Measurements from ENCODE around the gene CHP2. TPM values are rescaled to one million over a fixed set of nuclear protein-coding genes. Genes with fewer than 3 reads are reported as not detected.

Gene CHP2
- 0.26 and 0.38 TPM in 2 replicates for total RNA-seq

DNA sequence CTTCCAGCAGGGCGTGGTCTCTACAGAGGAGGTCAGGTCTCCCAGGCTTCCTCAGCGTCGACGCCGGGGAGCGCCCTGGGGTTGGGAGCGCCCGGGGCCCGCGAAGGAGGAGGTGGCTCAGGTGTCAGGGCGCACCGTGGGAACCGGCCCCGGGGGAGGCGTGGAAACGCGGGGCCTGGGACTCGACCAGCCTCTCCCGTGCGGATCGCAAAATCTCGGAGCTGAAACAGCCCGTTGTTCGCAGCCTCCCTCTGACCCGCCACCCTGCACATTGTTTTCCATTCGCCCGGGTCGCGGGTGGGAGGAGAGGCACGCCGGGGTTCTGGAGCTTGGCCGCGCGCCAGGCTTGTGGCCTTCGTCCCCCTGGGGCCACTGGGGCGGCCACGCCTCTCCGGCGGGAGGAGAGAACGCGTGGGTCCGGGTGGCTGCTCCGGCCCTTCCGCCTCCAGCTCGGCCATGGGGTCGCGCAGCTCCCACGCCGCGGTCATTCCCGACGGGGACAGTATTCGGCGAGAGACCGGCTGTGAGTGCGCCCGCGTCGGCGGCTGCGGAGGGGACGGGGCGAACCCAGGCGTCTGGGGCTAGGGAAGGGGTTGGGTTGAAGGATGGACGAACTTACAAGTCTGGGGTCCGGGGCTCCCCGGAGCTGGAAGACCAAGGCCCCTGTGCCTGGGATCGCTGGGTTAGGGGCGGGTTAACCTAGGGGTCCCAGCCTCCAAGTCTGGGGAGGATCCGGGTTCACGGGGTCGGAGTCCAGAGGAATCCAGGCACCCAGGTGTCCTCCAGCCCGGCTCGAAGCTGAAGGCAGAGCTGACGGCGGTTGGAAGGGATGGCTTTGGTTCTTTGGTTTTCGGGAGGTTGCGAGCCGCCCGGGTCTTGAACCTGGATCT, at the start of gene CHP2:
TSS of gene CHP2 (plus strand) at position 433 of the 890 bp plus-strand sequence. CDS start at position 457, 24 bp downstream.
- DNase-seq (ENCODE audit: low read depth) (no peak), FAIRE-seq (no peak)
- TF ChIP-seq, protein P1, sequence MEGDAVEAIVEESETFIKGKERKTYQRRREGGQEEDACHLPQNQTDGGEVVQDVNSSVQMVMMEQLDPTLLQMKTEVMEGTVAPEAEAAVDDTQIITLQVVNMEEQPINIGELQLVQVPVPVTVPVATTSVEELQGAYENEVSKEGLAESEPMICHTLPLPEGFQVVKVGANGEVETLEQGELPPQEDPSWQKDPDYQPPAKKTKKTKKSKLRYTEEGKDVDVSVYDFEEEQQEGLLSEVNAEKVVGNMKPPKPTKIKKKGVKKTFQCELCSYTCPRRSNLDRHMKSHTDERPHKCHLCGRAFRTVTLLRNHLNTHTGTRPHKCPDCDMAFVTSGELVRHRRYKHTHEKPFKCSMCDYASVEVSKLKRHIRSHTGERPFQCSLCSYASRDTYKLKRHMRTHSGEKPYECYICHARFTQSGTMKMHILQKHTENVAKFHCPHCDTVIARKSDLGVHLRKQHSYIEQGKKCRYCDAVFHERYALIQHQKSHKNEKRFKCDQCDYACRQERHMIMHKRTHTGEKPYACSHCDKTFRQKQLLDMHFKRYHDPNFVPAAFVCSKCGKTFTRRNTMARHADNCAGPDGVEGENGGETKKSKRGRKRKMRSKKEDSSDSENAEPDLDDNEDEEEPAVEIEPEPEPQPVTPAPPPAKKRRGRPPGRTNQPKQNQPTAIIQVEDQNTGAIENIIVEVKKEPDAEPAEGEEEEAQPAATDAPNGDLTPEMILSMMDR (IDR thresholded peaks at IDR 0.05; ENCODE audit: insufficient read depth, low read length, severe bottlenecking): no peak
- Histone ChIP-seq H3K36me3 (ENCODE audit: control insufficient read depth, insufficient read depth, low read length) (no peaks in the 10 kb centered on the region), H3K27me3 (ENCODE audit: control insufficient read depth, insufficient read depth, low read length) (peaks cover 14% of the 10 kb centered on the region), H3K4me3 (ENCODE audit: low read depth, low read length) (peak within 1 kb of the TSS; percentile 20)

DNA sequence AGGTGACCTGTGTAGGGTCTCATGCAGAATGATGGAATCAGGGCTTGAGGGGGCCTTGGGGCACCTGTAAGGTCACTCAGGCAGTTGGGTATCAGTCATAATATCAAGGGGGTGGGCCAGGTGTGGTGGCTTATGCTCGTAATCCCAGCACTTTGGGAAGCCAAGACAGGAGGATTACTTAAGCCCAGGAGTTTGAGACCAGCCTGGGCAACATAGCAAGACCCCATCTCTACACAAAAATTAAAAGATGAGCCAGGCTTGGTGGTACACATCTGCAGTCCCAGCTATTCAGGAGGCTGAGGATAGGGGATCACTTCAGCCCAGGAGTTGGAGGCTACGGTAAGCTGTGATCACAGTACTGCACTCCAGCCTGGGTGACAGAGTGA, 49.3 kb upstream of the CHP2 start:
- Histone ChIP-seq H3K27me3 (ENCODE audit: control insufficient read depth, insufficient read depth, low read length) (no peaks in the 10 kb centered on the region), H3K4me3 (ENCODE audit: low read depth, low read length) (no peak overlapping the region), H3K36me3 (ENCODE audit: control insufficient read depth, insufficient read depth, low read length) (no peaks in the 10 kb centered on the region)
- TF ChIP-seq, protein P1 (IDR thresholded peaks at IDR 0.05; ENCODE audit: insufficient read depth, low read length, severe bottlenecking): no peak
- DNase-seq (ENCODE audit: low read depth): no peak
- FAIRE-seq: no peak

DNA sequence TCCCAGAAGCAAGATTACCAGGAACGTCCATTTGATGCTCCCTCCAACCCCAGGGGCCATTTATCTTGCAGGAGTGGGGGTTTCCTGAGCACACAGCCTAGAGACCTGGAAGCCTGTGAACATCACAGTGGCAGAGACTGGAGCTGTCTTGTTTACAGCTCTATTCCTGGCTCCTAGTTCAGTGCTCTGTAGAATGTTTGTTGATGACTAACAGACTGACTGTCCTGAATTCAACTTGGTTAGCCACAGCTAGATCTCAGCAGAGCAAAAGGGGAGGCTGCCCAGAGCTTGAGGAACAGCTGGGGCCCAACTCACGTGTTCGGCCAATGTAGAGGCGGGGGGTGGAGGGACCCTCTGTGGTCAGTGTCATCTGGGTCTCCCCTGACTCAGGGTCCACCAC, 48.4 kb upstream of the CHP2 start:
- Histone ChIP-seq H3K4me3 (ENCODE audit: low read depth, low read length) (no peak overlapping the region), H3K27me3 (ENCODE audit: control insufficient read depth, insufficient read depth, low read length) (no peaks in the 10 kb centered on the region), H3K36me3 (ENCODE audit: control insufficient read depth, insufficient read depth, low read length) (no peaks in the 10 kb centered on the region)
- TF ChIP-seq, protein P1 (IDR thresholded peaks at IDR 0.05; ENCODE audit: insufficient read depth, low read length, severe bottlenecking): no peak
- no peak for DNase-seq (ENCODE audit: low read depth)
- no peak for FAIRE-seq

DNA sequence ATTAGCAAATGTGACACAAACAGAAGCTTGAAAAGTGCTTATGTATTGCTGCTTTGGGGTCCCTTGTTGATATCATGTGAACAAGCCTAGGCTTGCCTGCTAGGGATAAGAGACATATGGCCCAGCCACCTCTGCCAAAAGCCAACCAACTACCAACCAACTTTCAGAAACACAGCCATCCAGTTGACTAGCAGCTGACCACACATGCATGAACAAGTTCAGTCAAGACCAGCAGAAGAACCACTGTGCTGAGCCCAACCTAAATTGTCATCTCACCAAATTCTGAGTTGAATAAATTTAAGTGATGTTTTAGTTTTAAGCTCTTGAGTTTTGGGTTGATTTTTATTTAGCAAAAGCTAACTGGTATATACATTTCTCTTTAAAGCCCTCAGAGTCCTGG, 45.3 kb upstream of the CHP2 start:
- Histone ChIP-seq H3K27me3 (ENCODE audit: control insufficient read depth, insufficient read depth, low read length) (no peaks in the 10 kb centered on the region), H3K4me3 (ENCODE audit: low read depth, low read length) (no peak overlapping the region), H3K36me3 (ENCODE audit: control insufficient read depth, insufficient read depth, low read length) (no peaks in the 10 kb centered on the region)
- TF ChIP-seq, protein P1 (IDR thresholded peaks at IDR 0.05; ENCODE audit: insufficient read depth, low read length, severe bottlenecking): no peak
- FAIRE-seq (no peak), DNase-seq (ENCODE audit: low read depth) (no peak)

DNA sequence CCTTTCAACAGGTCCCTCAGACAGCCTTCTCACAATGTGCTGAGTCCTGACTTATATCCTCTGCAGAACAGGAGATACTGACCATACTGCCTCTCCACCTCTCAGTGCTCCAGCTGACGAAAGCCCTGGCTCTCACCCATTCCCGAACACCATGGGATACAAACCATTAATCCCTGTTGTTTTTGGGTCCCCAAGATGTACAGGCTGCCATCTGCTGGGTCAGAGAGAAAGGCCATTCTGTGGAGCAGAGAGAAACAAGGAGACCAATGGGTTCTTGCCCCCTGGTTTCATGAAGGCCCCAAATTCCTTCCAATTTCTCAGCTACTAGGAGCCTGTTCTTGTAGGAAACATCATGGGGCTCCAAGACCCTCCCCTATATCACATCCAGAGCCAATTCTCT, 44.8 kb upstream of the CHP2 start:
- Histone ChIP-seq H3K36me3 (ENCODE audit: control insufficient read depth, insufficient read depth, low read length) (no peaks in the 10 kb centered on the region), H3K4me3 (ENCODE audit: low read depth, low read length) (no peak overlapping the region), H3K27me3 (ENCODE audit: control insufficient read depth, insufficient read depth, low read length) (peaks cover 3% of the 10 kb centered on the region)
- TF ChIP-seq, protein P1 (IDR thresholded peaks at IDR 0.05; ENCODE audit: insufficient read depth, low read length, severe bottlenecking): no peak
- no peak for DNase-seq (ENCODE audit: low read depth)
- peak; percentile 13 for FAIRE-seq

All from bronchial epithelial cell (primary cell).